SK-N-MC (cell line): ENCODE measurements around the gene TSPAN17.

Experiments used
- EZH2 ChIP-seq: fragments of 200-600 bp; sonication (generic); IDR thresholded peaks from one replicate; pipeline ENCODE4 v1.6.1; 2017; ENCODE audit warnings: antibody characterized with exemption
- FOXP2 ChIP-seq: optimal IDR thresholded peaks from 2 replicates; pipeline ENCODE3; 2011; ENCODE audit warnings: mild to moderate bottlenecking, moderate library complexity; ENCODE audit not compliant: insufficient read depth; ENCODE audit errors: extremely low read length, control extremely low read depth
- POLR2AphosphoS5 ChIP-seq: IDR thresholded peaks from 2 replicates; pipeline ENCODE4 v1.6.1; 2012; ENCODE audit warnings: mild to moderate bottlenecking, low read depth, low read length, borderline replicate concordance

- TF ChIP-seq POLR2AphosphoS5, result no peak
- TF ChIP-seq EZH2, result no peak
- no peak for TF ChIP-seq FOXP2
Measured at GRCh38 chr5:176632745-176633144, 14.5 kb upstream of the TSPAN17 start.
